Astrocyte (in vitro differentiated cells and primary cell): Measurements from ENCODE around the gene LRPPRC. TPM values are rescaled to one million over a fixed set of nuclear protein-coding genes. Genes with fewer than 3 reads are reported as not detected.

Experiments used
- DNase-seq: peaks from one replicate; pipeline ENCODE4 v3.0.0-alpha.2; 2010; ENCODE audit warnings: low read depth
- FAIRE-seq: peaks from 2 replicates; lab custom pipeline; 2011; peaks lifted over from hg19 to GRCh38; lab: Jason Lieb, UNC
- H2AFZ ChIP-seq: 2 replicates; pipeline ENCODE4 v1.6.0; 2012; ENCODE audit warnings: low read depth, low read length, inconsistent platforms
- H3K27ac ChIP-seq: 2 replicates; pipeline ENCODE4 v1.5.1; 2011; ENCODE audit warnings: low read depth, low read length, inconsistent platforms
- H3K27me3 ChIP-seq: 2 replicates; pipeline ENCODE4 v1.6.0; 2011; ENCODE audit warnings: low read length, inconsistent platforms; ENCODE audit not compliant: insufficient read depth
- H3K36me3 ChIP-seq: 2 replicates; pipeline ENCODE4 v1.5.1; 2011; ENCODE audit warnings: low read length, inconsistent platforms; ENCODE audit not compliant: insufficient read depth
- H3K4me1 ChIP-seq: 2 replicates; pipeline ENCODE4 v1.5.1; 2011; ENCODE audit warnings: low read length, inconsistent platforms; ENCODE audit not compliant: insufficient read depth
- H3K4me2 ChIP-seq: 2 replicates; pipeline ENCODE4 v1.6.0; 2012; ENCODE audit warnings: low read length, inconsistent platforms
- H3K4me3 ChIP-seq: 2 replicates; pipeline ENCODE4 v1.5.1; 2011; ENCODE audit warnings: low read depth, mild to moderate bottlenecking, low read length, inconsistent platforms; ENCODE audit not compliant: insufficient read depth
- H3K79me2 ChIP-seq: 2 replicates; pipeline ENCODE4 v1.6.0; 2012; ENCODE audit warnings: mild to moderate bottlenecking, low read length, inconsistent platforms; ENCODE audit not compliant: insufficient read depth
- H3K9ac ChIP-seq: 2 replicates; pipeline ENCODE4 v1.6.0; 2012; ENCODE audit warnings: mild to moderate bottlenecking, low read length, inconsistent platforms
- H3K9me3 ChIP-seq: 2 replicates; pipeline ENCODE4 v1.5.1; 2012; ENCODE audit warnings: low read depth, mild to moderate bottlenecking, low read length, inconsistent platforms; ENCODE audit not compliant: insufficient read depth
- H4K20me1 ChIP-seq: 2 replicates; pipeline ENCODE4 v1.6.0; 2012; ENCODE audit warnings: low read length, inconsistent platforms; ENCODE audit not compliant: insufficient read depth
- H3K27ac Mint-ChIP-seq: one replicate; pipeline ENCODE4 v1.8.0; 2021; ENCODE audit warnings: mild to moderate bottlenecking, mixed read lengths; ENCODE audit not compliant: unreplicated experiment
- H3K27me3 Mint-ChIP-seq: one replicate; pipeline ENCODE4 v1.8.0; 2021; ENCODE audit warnings: low read depth, mixed read lengths; ENCODE audit not compliant: unreplicated experiment
- H3K36me3 Mint-ChIP-seq: one replicate; pipeline ENCODE4 v1.8.0; 2021; ENCODE audit warnings: low read depth, mixed read lengths; ENCODE audit not compliant: unreplicated experiment
- H3K4me1 Mint-ChIP-seq: one replicate; pipeline ENCODE4 v1.8.0; 2021; ENCODE audit warnings: low read depth, mixed read lengths; ENCODE audit not compliant: unreplicated experiment
- H3K4me3 Mint-ChIP-seq: one replicate; pipeline ENCODE4 v1.8.0; 2021; ENCODE audit warnings: mild to moderate bottlenecking, moderate library complexity, mixed read lengths; ENCODE audit not compliant: unreplicated experiment
- H3K9me3 Mint-ChIP-seq: one replicate; pipeline ENCODE4 v1.8.0; 2021; ENCODE audit warnings: mild to moderate bottlenecking, mixed read lengths; ENCODE audit not compliant: unreplicated experiment
- EZH2 ChIP-seq: IDR thresholded peaks from 2 replicates; pipeline ENCODE4 v1.6.1; 2012; ENCODE audit warnings: mild to moderate bottlenecking, low read length, inconsistent platforms; ENCODE audit not compliant: insufficient read depth
- total RNA-seq: library from RNA; stranded (reverse); gene quantifications from 2 replicates; pipeline ENCODE4 v1.2.1, GENCODE V29; 2021
- TF ChIP-seq, protein P1 (sequence below): IDR thresholded peaks from 2 replicates; pipeline ENCODE4 v1.5.1; 2011; ENCODE audit warnings: low read depth, mild to moderate bottlenecking, inconsistent platforms, low read length, moderate library complexity; ENCODE audit not compliant: insufficient read depth

LRPPRC gene
- total RNA-seq, 1 donor from 2014 or later, result 94.9 TPM

DNA sequence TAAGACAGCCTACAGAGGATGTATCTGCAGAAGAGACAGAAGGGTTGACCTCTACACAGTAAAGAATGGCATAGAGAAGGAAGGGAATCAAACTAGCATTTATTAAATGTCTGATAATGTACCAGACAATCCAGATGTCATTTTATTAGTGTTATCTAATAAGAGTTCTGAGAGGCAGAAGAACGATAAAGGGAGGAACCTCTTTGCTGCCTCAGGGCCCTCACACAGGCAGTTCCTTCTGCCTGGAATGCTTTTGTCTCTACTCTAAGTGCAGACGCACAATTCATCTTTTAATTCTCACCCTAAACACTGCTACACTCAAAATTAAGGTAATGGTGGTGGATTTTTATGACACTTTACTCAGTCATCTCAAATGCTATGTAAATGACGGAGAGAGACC, 64.5 kb downstream of the LRPPRC start:
- H3K27ac Mint-ChIP-seq, result no peak overlapping the region

DNA sequence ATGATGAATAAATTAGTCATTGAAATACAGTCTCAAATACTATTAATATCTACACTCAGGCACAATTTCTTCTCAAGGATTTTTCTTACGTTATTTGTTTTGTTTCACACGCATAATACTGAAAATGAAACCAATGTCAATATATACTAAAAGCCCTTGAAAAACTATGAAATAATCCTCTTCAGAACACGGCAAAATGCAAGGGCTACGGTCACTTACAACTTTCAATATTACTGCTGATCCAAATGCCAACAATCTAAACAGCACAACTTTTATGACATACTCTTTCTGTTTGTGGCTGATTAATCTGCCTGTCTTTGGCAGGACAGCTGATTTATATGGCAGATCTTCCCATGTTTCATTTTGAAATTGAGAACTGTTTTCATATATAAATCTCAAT, 68.3 kb downstream of the LRPPRC start:
- TF ChIP-seq EZH2, result no peak
- TF ChIP-seq, protein P1, sequence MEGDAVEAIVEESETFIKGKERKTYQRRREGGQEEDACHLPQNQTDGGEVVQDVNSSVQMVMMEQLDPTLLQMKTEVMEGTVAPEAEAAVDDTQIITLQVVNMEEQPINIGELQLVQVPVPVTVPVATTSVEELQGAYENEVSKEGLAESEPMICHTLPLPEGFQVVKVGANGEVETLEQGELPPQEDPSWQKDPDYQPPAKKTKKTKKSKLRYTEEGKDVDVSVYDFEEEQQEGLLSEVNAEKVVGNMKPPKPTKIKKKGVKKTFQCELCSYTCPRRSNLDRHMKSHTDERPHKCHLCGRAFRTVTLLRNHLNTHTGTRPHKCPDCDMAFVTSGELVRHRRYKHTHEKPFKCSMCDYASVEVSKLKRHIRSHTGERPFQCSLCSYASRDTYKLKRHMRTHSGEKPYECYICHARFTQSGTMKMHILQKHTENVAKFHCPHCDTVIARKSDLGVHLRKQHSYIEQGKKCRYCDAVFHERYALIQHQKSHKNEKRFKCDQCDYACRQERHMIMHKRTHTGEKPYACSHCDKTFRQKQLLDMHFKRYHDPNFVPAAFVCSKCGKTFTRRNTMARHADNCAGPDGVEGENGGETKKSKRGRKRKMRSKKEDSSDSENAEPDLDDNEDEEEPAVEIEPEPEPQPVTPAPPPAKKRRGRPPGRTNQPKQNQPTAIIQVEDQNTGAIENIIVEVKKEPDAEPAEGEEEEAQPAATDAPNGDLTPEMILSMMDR, result no peak
- no peak for DNase-seq
- H3K27me3 Mint-ChIP-seq, result no peaks in the 10 kb centered on the region
- Histone ChIP-seq H3K79me2 (no peaks in the 10 kb centered on the region), H3K27me3 (no peaks in the 10 kb centered on the region), H3K4me1 (no peaks in the 10 kb centered on the region), H3K36me3 (peaks cover 26% of the 10 kb centered on the region), H3K4me3 (no peak overlapping the region), H4K20me1 (no peaks in the 10 kb centered on the region), H2AFZ (no peak overlapping the region), H3K4me2 (no peak overlapping the region), H3K9ac (no peak overlapping the region), H3K27ac (no peak overlapping the region), H3K9me3 (no peaks in the 10 kb centered on the region)
- no peak overlapping the region for H3K27ac Mint-ChIP-seq
- no peak overlapping the region for H3K4me3 Mint-ChIP-seq
- no peak for FAIRE-seq
- peaks cover 5% of the 10 kb centered on the region for H3K4me1 Mint-ChIP-seq
- H3K36me3 Mint-ChIP-seq, result peaks cover 4% of the 10 kb centered on the region
- H3K9me3 Mint-ChIP-seq, result no peaks in the 10 kb centered on the region

More for the DNA sequence above, 64.5 kb downstream of the LRPPRC start:
- Histone ChIP-seq H3K4me2 (no peak overlapping the region), H3K27ac (no peak overlapping the region), H4K20me1 (no peaks in the 10 kb centered on the region), H3K27me3 (no peaks in the 10 kb centered on the region), H3K4me3 (no peak overlapping the region), H3K79me2 (no peaks in the 10 kb centered on the region), H3K9me3 (no peaks in the 10 kb centered on the region), H3K9ac (no peak overlapping the region), H2AFZ (no peak overlapping the region), H3K36me3 (peaks cover 21% of the 10 kb centered on the region), H3K4me1 (no peaks in the 10 kb centered on the region)
- no peak for DNase-seq
- H3K27me3 Mint-ChIP-seq, result no peaks in the 10 kb centered on the region
- no peak for TF ChIP-seq EZH2
- TF ChIP-seq, protein P1, result no peak
- no peak overlapping the region for H3K4me3 Mint-ChIP-seq
- no peaks in the 10 kb centered on the region for H3K9me3 Mint-ChIP-seq
- no peaks in the 10 kb centered on the region for H3K4me1 Mint-ChIP-seq
- no peak for FAIRE-seq
- H3K36me3 Mint-ChIP-seq, result peaks cover 2% of the 10 kb centered on the region

DNA sequence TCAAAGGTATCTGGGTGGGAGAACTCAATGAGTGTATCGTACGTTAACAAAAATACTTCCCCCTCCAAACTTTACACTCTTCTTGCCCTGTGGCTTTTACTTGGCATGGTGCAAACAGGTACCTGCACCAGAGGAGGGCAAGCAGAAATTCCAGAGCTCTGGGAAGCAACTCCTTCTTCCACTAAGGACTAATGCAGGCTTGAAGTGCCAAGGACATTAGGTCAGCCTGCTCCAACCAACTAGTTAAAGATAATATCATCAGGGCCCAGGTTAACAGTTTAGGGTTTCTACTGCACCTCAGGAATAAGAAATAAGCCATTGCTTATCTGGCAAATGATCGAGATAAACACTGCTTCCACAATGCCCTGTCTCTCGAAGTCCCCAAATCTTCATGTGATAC, 70.4 kb downstream of the LRPPRC start:
- Histone ChIP-seq H3K4me1 (no peaks in the 10 kb centered on the region), H4K20me1 (no peaks in the 10 kb centered on the region), H3K9me3 (no peaks in the 10 kb centered on the region), H3K9ac (no peak overlapping the region), H3K4me2 (no peak overlapping the region), H3K36me3 (peaks cover 28% of the 10 kb centered on the region), H3K79me2 (no peaks in the 10 kb centered on the region), H3K4me3 (no peak overlapping the region), H3K27me3 (no peaks in the 10 kb centered on the region), H2AFZ (no peak overlapping the region), H3K27ac (no peak overlapping the region)
- no peaks in the 10 kb centered on the region for H3K27me3 Mint-ChIP-seq
- no peaks in the 10 kb centered on the region for H3K9me3 Mint-ChIP-seq
- DNase-seq (no peak), FAIRE-seq (no peak)
- peaks cover 5% of the 10 kb centered on the region for H3K4me1 Mint-ChIP-seq
- peaks cover 4% of the 10 kb centered on the region for H3K36me3 Mint-ChIP-seq
- TF ChIP-seq, protein P1, result no peak
- no peak for TF ChIP-seq EZH2
- no peak overlapping the region for H3K4me3 Mint-ChIP-seq
- H3K27ac Mint-ChIP-seq, result no peak overlapping the region
